HUDEP-2 (cell line): ENCODE results near the gene CIROP.

Source experiments
- DNase-seq, 76 experiments: peaks; one replicate each; lab custom pipeline; 2025; ENCODE audit not compliant: unreplicated experiment in 76 of 76; lab: John Stamatoyannopoulos, UW

CIROP gene

GRCh38 chr14:23095196-23096108 is 9.3 kb downstream of the CIROP start, which contains the start of gene C14orf119:
Gene C14orf119 (plus strand): TSS chr14:23095505. CDS start chr14:23097659, 2,154 bp downstream.
- DNase-seq, result no peak

GRCh38 chr14:23094666-23095195 is 10.1 kb downstream of the CIROP start, which contains the start of gene ACIN1:
Gene ACIN1 (minus strand): TSS chr14:23095136. CDS start chr14:23095112, 24 bp downstream.
- DNase-seq, result no peak

- no peak for DNase-seq
These were observed 10.7 kb downstream of the CIROP start for GRCh38 chr14:23093991-23094665.

- DNase-seq, result no peak
These were observed 11.3 kb downstream of the CIROP start for GRCh38 chr14:23093526-23093925.

- no peak for DNase-seq
These were observed 11.7 kb downstream of the CIROP start for GRCh38 chr14:23093104-23093503.

GRCh38 chr14:23091294-23092225 is 13.2 kb downstream of the CIROP start:
- no peak for DNase-seq

GRCh38 chr14:23090254-23090636 is 14.5 kb downstream of the CIROP start:
- DNase-seq, result no peak

- no peak for DNase-seq
These were observed 15.1 kb downstream of the CIROP start for GRCh38 chr14:23089498-23090253.

- no peak for DNase-seq
These were observed 18.2 kb downstream of the CIROP start for GRCh38 chr14:23086565-23086964.

GRCh38 chr14:23085458-23085857 is 19.3 kb downstream of the CIROP start:
- no peak for DNase-seq

GRCh38 chr14:23080474-23080873 is 24.3 kb downstream of the CIROP start:
- DNase-seq, result no peak

- no peak for DNase-seq
These were observed 25.1 kb downstream of the CIROP start for GRCh38 chr14:23079716-23080115.

GRCh38 chr14:23078692-23079116 is 26.1 kb downstream of the CIROP start:
- DNase-seq, result no peak

- DNase-seq, result no peak
These were observed 26.8 kb downstream of the CIROP start for GRCh38 chr14:23077962-23078361.

GRCh38 chr14:23076785-23077408 is 27.9 kb downstream of the CIROP start:
- no peak for DNase-seq

- DNase-seq, result no peak
These were observed 29.9 kb downstream of the CIROP start for GRCh38 chr14:23074906-23075305.

GRCh38 chr14:23071921-23072539 is 32.8 kb downstream of the CIROP start:
- no peak for DNase-seq

- DNase-seq, result no peak
These were observed 33.4 kb downstream of the CIROP start for GRCh38 chr14:23071244-23071920.
